Stimulated activated CD8-positive, alpha-beta memory T cell treated with anti-CD3 and anti-CD28 coated beads, Interleukin-15, amount 100 ng/mL, for 4 hours (primary cell): ENCODE measurements around the gene NAV3.

Source experiments
- DNase-seq, 2 donors: peaks; one replicate each; pipeline ENCODE4 v3.0.0-alpha.2; 2020; ENCODE audit warnings: low read depth in 2 of 2

NAV3 gene

DNA sequence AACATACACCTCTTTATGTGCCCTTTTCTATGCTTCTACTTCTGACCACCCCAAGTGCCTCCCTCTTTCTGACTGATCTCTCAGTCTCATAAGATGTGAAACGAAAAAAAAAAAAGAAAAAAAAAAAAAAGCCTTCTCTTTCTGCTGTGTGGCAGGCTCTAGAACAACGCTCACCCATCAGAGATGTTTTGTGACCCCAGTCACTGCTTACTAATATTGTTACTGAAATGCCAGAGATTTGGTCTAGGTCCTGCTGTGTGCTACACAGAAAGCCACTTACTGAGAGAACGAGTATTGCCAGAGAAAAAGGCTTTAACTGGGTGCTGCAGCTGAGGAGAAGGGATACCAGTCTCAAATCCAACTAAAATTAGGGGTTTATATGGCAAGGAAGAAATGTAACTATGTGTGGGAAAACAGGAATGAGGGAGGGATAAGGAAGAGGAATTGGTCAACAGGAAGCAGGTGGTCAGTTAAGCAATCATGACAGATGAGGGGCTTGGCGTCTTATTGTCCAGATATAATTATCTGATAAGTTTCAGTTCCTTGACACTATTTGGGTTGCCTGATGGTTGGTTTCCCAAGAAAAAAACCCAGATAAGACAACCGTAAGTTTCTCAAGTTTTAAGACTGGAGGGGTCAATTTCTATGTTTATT lies 149.0 kb downstream of the NAV3 start:
- no peak for DNase-seq

DNA sequence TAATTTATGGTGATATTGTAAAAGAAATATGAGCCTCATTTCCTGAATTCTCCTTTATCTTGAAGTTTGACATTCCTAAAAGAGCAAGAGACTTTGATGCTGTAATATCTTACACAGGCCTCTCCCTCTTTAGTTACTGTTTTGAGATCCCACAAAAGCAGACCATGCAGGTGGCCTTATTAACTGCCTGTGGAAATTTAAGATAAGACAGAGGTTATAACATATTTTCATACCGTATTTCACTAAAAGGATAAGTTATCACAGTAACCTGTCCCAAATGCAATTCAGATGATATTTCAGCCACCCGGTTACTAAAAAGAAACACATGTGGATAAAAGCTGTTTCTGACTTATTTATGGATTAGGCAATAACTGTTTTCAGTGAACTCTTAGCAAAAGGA lies 150.1 kb downstream of the NAV3 start:
- no peak for DNase-seq

DNA sequence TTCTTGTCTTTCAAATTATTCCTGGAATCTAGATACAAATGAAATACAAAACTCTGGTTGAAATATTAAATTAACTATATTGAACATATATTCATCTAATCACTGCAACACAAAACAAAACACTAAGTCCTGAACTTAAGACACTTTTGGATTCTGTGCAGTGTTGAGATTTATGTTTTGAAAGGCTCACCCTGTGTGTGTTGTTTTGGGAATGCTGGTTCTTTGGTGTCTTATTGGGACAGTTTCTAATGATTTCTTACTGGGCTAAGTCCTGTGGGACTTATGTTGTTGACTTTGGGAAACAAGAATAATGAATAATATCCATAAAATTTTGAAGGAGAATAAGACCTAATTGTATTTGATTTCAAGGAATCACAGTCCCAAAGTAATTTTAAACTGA lies 153.2 kb downstream of the NAV3 start:
- no peak for DNase-seq

DNA sequence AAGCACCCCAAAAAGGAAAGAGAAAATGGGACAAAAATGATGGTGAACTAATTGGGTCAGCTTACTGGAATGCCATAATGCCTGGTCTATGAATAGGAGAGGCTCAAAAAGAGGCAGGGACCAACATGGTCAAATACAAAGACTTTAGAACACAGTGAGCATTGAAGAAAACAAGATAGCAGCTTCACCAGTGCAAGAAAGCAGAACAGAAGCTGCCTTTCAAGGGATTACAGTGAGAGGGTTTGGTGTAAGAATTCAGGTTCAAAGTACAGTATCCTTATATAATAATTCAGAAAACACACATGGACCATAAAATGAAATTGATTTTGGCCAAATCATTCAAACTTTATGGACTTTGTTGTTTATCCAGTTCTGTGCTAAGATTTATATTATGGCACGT lies 162.1 kb downstream of the NAV3 start:
- no peak for DNase-seq

DNA sequence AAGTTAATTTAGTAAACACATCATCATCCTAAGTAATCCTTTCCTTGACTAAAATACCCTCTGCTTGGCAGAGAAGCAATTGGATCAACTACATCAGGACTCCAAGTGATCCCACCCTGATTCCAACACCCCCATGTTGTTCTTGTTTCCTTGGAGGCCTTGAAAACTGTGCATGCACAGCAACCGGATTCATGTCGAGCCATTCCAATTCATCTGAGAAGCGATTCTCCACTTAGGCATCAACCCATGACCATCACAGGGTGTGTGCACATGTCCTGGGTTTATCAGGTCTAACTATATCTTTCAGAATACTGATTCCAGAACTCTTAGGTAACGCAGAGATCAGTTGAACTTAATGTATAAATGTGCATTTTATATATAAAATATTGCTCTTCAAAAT lies 163.0 kb downstream of the NAV3 start:
- no peak for DNase-seq

DNA sequence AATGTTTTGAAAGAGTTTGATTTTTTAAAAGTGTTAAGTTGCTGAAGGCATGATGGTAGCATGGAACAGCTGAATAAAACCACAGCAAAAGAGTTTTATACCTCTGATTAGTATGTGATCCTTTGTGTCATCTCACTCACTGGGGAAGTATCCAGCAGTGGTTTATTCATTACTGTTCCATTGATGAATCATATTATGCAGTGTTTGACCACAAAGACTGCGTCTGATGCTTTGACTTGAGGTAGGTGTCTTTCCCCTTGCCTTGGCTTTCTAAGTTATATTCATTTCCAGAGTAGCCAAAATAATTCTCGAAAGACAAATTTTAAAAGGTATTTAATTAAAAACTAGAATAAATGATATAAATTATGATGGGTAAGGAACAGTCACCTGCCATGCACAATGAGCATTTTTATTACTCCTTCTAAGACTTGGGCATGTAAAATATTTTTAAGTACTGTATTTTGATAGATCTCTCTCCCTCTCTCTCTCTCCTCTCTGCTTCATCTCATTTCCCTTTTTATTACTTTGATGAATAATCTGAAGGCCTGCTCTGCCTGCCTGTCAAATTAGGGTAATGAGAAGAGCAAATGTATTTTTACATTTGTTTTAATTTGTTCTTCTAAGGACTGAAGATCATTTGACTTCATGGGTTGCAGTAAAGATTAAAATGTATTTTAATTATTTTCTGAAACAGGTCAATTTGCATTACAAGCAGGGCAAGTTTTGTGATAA lies 164.9 kb downstream of the NAV3 start:
- DNase-seq, result no peak

DNA sequence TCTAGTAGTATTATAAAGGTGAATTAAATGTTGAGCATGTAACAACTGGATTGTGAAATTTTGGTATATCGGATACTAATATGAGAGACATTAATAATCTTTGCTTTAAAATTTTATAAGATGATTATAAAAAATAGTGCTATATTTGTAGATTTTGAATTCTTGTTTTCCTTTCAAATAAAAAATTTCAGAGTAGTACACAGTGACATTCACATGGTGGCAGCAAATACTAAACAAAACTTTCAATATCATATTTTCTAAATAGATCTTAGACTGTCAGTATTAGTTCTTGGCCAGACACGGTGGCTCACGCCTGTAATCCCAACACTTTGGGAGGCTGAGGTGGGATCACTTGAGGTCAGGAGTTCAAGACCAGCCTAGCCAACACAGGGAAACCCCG lies 166.0 kb downstream of the NAV3 start:
- no peak for DNase-seq

DNA sequence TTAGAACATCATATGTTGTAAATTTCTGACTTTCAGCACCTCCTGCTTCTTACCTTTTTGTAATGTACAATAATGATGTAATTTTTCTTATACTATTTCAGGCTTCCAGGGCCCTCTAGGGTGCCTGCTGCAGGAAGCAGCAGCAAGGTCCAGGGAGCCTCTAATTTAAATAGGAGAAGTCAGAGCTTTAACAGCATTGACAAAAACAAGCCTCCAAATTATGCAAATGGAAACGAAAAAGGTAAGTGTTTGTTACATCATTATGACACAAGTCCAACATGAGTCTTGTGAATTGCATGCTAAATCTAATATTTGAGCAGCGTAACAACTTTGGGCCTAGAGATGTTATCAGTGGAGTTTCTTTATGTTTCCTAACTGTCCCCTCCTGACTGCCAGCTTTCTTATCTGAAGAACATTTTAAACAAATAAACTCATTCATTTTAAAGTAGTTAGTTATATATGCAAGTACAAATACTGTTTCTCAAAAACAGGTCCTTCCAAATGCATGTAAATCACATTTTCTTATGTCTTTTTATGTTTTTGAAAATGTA lies 167.6 kb downstream of the NAV3 start:
- no peak for DNase-seq

DNA sequence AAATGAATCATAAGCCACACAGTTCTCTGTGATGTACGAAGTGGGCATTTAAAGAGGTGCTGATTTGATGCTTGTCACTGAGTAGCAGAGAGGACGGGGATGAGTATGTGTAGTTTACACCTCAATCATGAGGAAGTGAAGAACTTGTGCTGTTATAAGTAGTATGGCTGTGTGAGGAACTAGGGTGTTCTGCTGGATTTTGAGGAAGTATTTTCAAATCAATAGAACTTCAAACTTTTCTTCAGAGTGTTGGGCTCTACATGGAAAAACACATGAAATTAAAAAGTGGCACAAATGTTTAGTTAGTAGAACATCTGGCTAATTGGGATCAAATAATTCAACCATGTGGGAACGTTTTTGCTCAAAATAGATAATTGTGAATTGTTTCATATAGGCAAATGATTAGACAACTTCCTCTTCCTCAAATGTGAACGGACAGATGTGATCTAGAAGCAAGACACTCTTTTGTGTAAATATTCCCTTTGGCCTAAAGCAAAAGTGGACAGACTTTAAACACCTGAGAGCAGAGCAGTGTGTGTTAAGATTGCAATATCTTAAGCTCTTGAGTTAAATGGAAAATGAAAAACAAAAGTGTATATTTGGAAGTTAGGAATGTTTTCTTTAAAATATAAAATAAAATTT lies 168.5 kb downstream of the NAV3 start:
- no peak for DNase-seq

DNA sequence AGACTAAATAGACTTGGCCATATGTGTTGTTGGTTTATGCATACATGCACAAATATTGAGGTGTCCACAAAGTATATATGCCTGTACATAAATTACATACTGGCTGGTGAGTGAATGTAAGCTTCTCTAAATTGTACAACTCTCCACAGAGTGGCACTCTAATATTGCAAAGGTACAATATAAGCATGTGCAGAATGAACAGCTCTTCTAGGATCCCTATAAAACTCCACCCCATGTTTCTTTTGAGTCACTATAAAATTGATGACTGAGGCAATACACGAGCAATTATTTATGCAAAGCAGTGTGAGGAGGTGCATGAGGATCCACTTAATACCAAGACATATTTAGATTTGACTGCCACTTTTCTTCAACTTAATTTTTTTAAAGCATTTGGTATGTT lies 172.2 kb downstream of the NAV3 start:
- DNase-seq, result no peak

DNA sequence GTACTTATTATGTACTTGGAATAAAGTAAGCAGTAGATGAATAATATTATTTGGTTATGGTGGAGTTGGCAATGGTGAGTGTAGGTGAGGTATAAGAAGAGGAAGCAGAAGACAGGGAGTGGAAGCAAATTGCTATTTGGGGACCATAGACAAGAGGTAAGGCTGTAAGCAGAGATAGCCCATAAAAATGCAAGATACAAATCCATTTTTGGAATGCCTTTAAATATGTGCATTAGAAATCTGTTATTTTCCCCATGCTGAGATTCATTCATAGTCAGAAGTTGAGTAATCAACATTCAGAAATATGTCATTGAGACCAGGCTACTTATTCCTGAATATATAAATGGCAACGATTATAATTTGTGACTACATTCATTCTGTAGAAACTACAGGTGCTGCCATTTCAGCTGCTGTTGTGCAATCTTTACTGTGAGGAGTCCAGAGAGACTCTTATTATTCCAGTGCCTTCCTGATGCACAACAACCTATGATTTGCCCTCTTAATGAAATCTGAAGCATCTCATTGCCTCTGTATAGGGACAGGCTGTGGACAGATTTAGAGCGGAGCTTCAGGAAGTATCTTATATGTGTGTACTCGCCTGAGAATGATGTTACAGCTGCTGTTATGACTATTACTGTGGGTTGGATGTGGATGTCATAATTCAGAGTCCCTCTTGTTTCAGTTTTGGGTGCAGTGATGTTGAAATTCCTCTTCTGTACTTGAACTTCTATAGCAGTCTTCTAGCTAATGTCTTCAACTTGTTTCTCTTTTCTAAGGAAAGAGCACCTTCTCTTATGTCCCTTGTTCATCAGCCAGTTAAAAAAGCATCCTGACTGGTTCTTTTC lies 173.8 kb downstream of the NAV3 start:
- no peak for DNase-seq

DNA sequence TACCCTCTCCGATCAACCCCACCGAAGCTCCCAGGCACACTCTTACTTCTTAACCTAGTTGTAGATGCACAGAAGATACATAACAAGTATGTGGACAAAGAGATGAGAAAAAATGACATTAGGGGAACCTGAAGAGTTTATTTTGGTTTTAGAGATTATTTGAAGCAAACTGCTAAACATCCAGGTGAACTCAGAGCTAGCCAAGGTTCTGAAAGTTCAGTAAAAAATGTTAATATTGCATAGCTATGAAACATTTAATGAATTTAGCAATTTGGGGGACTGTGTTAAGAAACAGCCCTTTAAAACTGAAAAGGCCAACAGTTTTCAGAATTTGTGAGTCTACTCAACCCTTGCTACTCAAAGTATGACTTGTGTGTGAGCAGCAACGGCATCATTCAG lies 174.4 kb downstream of the NAV3 start:
- DNase-seq, result no peak

DNA sequence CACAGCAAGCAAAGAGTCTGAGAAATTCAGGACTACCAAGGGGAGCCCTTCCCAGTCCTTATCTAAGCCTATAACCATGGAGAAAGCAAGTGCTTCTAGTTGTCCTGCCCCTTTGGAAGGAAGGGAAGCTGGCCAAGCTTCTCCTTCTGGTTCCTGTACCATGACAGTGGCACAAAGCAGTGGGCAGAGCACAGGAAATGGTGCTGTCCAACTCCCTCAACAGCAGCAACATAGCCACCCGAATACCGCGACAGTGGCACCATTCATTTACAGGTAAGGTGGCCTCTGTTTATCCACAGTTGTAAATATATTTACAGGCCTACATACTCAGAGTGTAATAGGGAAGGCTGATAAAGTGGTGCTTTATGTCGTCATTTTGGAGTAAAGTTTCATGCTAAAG lies 176.5 kb downstream of the NAV3 start:
- DNase-seq, result no peak

DNA sequence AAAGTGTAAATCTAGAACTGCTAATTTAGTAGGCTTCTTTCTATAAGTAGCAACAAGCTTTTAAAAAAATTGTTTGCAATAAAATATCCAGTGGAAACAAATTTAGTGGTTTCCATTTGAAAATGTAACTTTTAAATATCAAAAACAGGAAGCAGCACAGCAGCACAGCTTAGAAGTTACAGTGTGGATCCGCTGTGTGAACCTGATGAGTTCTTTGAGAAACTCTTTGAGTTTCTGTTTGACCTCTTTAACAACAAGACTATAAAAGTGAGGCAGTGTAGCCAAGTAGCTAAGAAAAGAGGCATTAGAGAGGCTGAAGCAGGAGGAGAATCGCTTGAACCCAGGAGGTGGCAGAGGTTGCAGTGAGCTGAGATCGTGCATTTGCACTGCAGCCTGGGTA lies 178.3 kb downstream of the NAV3 start:
- no peak for DNase-seq

DNA sequence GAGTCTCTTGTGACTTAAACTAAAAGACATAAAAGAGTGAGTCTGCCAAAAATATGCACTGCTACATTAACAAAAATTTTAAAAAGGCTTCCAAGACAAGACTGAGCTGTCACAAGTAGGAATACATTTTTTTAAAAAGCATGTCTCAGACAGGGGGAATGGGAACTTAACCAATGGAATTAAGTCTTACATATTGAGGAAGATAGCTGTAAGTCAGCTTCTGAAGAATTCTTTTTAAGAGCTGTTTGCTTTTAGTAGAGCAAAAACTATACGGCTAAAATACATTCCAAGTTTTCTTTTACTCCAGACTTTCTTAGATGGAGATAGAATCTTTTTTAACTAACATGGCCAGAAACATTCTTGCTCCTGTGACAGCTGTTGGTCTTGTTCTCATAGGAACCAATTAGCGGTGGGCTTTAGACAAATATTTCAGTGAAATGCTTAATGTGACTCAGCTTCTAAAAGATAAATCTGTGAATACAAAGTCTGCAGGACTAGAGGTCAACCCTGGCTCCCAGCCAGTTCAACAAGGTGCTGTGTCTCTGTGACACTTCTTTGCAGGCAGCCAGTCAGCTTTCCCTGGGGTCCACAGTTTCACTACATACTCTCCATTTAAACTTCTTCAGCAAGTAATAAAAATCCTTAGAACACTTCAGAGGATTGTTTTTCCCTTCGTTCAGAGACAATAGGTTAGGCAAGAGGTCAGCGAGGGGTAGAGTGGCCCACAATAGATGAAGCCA lies 187.6 kb downstream of the NAV3 start:
- DNase-seq, result no peak

DNA sequence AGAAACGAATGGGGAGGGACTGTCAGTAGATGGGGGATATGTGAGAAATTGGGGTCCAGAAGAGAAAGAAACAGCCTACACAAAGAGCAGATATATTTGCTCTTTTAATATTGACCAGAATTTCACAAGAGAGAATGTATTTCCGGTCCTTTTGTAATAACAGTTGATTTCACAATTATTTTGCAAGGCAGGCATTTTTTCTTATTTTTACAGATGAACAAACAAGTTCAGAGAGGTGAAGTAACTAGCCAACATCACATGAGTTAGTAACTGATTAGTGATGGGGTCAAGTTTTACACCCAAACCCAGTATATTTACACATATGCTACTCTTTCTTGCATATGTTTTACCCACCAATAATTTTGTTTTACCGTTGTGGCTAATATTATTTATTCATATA lies 188.2 kb downstream of the NAV3 start:
- no peak for DNase-seq

DNA sequence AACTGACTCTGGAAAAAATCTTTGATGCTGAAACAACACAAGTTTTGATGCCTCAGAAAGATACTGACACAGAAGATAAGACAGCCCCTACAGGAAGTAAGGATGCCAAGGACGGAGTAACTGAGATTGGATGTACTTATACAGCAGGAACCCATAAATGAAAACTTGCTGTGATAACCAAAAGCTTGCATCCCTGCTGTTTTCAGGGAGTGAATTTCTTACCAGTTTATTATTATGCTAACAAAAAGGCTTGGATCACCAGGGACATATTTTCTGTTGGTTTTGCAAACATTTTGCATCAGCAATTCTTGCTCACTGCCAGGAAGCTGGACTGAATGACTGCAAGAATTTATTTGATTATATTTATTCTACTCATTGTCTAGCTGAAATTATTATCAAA lies 197.7 kb downstream of the NAV3 start:
- DNase-seq, result no peak

DNA sequence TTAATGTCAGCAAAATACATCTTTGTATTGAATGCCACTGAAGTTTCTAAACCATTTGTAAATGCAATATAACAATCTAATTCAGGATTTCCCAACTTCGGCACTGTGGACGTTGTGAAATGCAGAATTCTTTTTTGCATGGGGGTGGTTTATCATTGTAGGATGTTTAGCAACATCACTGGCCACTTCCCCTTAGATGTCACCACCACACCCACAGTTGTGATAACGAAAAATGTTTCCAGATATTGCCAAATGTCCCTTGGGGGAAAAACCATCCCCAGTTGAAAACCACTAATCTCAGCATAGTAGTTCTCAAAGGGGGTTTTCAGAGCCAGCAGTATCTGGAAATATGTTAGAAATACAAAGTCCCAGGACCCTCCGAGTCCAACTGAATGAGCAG lies 203.3 kb downstream of the NAV3 start:
- DNase-seq, result no peak

DNA sequence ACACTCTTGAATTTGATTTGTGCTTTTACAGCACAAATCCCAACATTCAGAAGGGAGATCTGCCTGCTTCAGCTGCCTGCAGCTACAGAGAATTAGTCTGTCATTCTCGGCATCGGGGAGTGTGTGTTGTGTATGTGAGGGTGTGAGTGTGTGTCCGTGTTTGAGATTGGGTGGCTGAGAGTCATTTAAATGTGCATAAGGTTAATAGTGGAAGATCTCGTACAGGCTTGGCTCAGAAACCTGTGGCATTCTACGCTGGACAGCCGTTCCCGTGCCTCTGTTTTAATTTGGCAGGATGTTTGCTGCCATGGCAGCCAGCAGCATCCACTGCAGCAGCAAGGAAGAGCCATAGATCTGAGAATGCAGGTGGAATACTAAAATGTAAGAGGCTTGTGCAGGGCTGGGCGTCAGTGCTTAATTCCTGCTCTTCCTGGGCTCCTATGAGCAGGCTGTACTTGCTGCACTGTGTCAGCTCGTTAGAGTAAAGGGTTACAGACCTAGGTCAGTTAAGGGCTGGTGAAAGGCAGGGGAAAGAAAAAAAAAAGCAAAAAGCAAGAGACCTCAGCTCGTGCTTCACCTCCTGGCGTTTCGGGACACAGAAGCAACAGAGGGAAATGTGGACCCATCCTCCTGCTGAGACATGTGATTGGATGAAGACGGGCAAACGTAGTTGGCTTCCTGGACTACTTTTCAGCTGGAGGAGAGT lies 205.4 kb downstream of the NAV3 start:
- no peak for DNase-seq

DNA sequence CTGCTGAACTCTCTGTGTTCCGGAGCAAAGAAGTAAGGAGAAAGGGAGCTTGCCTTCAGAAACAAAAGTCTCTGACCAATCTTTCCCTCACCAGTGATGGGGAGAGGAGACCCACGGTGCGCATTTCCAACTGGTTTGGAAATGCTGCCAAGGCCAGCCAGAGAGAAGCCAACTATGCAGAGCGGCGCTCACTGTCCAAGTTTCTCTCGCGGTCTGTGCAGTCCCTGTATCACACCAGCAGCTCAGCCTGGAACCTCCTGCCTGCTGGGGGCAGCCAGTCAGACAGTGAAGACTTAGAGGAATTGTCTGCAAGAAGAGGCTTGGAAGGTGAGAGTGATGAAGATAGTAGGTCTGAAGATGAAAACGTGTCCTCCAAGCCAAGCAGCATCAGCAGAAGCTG lies 206.2 kb downstream of the NAV3 start:
- no peak for DNase-seq

DNA sequence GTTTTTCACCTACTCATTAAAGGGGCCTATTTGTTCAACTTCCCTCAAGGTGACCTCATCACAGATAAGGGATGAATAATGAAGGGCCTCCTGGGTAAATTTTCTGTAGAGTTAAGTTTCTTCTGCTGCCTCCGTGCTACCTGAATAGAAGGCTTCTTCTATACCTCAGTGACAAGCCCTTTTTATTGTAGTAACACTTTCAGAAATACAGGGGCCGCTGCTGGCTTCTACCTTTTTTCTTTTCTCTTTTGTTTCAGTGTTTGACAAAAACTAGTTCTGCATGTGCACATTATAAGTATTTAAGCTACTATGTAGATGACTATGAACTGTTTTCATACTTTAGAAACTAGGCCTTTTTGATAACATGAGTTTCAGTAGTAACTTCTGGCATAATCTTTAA lies 207.0 kb downstream of the NAV3 start:
- DNase-seq, result no peak
